K562 (cell line): ENCODE data around the gene CCNL2. TPM values are rescaled to one million over a fixed set of nuclear protein-coding genes. Genes with fewer than 3 reads are reported as not detected.

Experiments
- ASH1L ChIP-seq: fragments of 450-650 bp; IDR thresholded peaks from 2 replicates; pipeline ENCODE4 v1.6.1; 2018; ENCODE audit warnings: borderline replicate concordance, mild to moderate bottlenecking, low read depth; ENCODE audit not compliant: partially characterized antibody
- CEBPG ChIP-seq, 3 experiments: fragments of 200-800 bp in 1 of 3; sonication (Bioruptor generic) in 1 of 3; sonication (generic) in 1 of 3; formaldehyde crosslinking in 1 of 3; IDR thresholded peaks in 2 of 3; conservative IDR thresholded peaks in 1 of 3; 2 replicates each; pipeline versions ENCODE4 v1.6.1 to v1.8.0; 2016 to 2022; ENCODE audit warnings: missing compliant biosample characterization in 2 of 3, missing genetic modification characterization in 2 of 3, mild to moderate bottlenecking in 1 of 3, missing genetic modification reagents in 1 of 3
- GATAD2B ChIP-seq: fragments of 450-650 bp; IDR thresholded peaks from 2 replicates; pipeline ENCODE4 v1.6.1; 2017; ENCODE audit warnings: mild to moderate bottlenecking, borderline replicate concordance
- JUNB ChIP-seq: fragments of 450-650 bp; formaldehyde crosslinking; conservative IDR thresholded peaks from 2 replicates; pipeline ENCODE4 v1.4.0; 2020; ENCODE audit warnings: mild to moderate bottlenecking
- KLF1 ChIP-seq: fragments of 450-650 bp; IDR thresholded peaks from 2 replicates; pipeline ENCODE4 v1.6.1; 2016; ENCODE audit warnings: missing genetic modification characterization, missing compliant biosample characterization
- NUFIP1 ChIP-seq: fragments of 450-650 bp; IDR thresholded peaks from 2 replicates; pipeline ENCODE4 v1.6.1; 2018; ENCODE audit not compliant: partially characterized antibody
- PHTF2 ChIP-seq: fragments of 250-450 bp; sonication (Bioruptor Pico); IDR thresholded peaks from 2 replicates; pipeline ENCODE4 v1.5.0; 2021; ENCODE audit warnings: mild to moderate bottlenecking
- SIN3A ChIP-seq, 2 experiments: fragments of 150-350 bp in 1 of 2; IDR thresholded peaks; 2 replicates each; pipeline ENCODE4 v1.6.1; 2011 to 2016; ENCODE audit warnings: borderline replicate concordance in 2 of 2, low read depth in 2 of 2, low read length in 2 of 2, mild to moderate bottlenecking in 2 of 2, moderate library complexity in 2 of 2; ENCODE audit not compliant: control insufficient read depth in 1 of 2
- SRF ChIP-seq, 2 experiments: fragments of 250-450, 450-650 bp in 1 of 2; sonication (Bioruptor Pico) in 1 of 2; sonication (generic) in 1 of 2; formaldehyde crosslinking; IDR thresholded peaks; 2 replicates each; pipeline versions ENCODE4 v1.5.0 to v1.5.1; 2020 to 2022; ENCODE audit warnings: mild to moderate bottlenecking in 1 of 2, missing genetic modification reagents in 1 of 2
- TBL1XR1 ChIP-seq, 2 experiments: IDR thresholded peaks; 2 replicates each; pipeline ENCODE4 v1.6.1; 2012; ENCODE audit warnings: improper control_type of control experiment in 2 of 2, low read length in 2 of 2, mild to moderate bottlenecking in 1 of 2
- polyA plus RNA-seq, 8 experiments: library from polyadenylated mRNA; depleted of rRNA in 4 of 8; stranded (reverse) in 5 of 8; unstranded in 3 of 8; fragments of >200 nt; fragmentation: Nextera tagmentation in 2 of 8; fragmentation: Illumina TruSeq in 1 of 8; extraction: Ambion mirVana in 2 of 8; extraction: Trizol in 1 of 8; gene quantifications; 2 replicates each; pipeline versions ENCODE4 v1.2.1 to v1.2.3, GENCODE V29; 2011 to 2014; ENCODE audit warnings: inconsistent platforms in 1 of 8, missing spikeins in 1 of 8
- total RNA-seq, 7 experiments: library from RNA; depleted of rRNA in 6 of 7; stranded (reverse); fragments of >200 nt in 6 of 7; fragmentation: Illumina TruSeq in 2 of 7; extraction: Trizol in 2 of 7; gene quantifications; 2 replicates each; pipeline versions ENCODE4 v1.2.1 to v1.2.3, GENCODE V29; 2011 to 2021; ENCODE audit warnings: low replicate concordance in 1 of 7
- TF ChIP-seq, protein P1 (sequence below): sonication (generic); formaldehyde crosslinking; IDR thresholded peaks from 2 replicates; pipeline ENCODE4 v1.8.1; 2022; ENCODE audit warnings: missing genetic modification reagents
- TF ChIP-seq, protein P2 (sequence below): fragments of 450-650 bp; formaldehyde crosslinking; IDR thresholded peaks from 2 replicates; pipeline ENCODE4 v1.4.0; 2020; ENCODE audit warnings: mild to moderate bottlenecking, mixed read lengths
- TF ChIP-seq, protein P3 (sequence below): fragments of 450-650 bp; IDR thresholded peaks from 2 replicates; pipeline ENCODE4 v1.7.1; 2018; ENCODE audit warnings: mild to moderate bottlenecking, low read depth; ENCODE audit not compliant: partially characterized antibody
- TF ChIP-seq, protein P4 (sequence below): fragments of 150-350 bp; IDR thresholded peaks from 2 replicates; pipeline ENCODE4 v1.6.1; 2014; ENCODE audit warnings: low read depth, mild to moderate bottlenecking, low read length, borderline replicate concordance

CCNL2 gene
- total and polyA plus RNA-seq, 9 of the 15 experiments (the other 6 are each of a cell fraction or from before 2014, with no cell fraction given) = 2.8 to 287 (median 94.5) TPM

DNA sequence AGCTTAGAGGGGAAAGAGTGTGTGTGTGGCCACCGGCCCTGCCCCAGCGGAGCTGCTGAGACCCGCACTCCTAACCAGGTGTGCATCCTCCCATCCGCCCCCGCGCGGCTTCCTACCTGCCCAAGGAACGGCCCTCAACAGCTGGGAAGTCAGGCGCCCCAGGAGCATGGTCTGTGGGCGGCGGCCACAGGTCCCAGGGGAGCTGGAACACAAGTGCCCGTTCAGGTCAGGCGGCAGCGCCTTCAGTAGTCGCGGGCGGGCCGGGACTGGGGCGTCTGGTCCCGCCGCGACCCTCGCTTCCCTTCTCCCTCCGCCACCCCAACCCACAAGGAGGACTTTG is 24.6 kb downstream of the CCNL2 start (continued):
- TF ChIP-seq, protein P1, sequence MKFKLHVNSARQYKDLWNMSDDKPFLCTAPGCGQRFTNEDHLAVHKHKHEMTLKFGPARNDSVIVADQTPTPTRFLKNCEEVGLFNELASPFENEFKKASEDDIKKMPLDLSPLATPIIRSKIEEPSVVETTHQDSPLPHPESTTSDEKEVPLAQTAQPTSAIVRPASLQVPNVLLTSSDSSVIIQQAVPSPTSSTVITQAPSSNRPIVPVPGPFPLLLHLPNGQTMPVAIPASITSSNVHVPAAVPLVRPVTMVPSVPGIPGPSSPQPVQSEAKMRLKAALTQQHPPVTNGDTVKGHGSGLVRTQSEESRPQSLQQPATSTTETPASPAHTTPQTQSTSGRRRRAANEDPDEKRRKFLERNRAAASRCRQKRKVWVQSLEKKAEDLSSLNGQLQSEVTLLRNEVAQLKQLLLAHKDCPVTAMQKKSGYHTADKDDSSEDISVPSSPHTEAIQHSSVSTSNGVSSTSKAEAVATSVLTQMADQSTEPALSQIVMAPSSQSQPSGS = no peak
- TF ChIP-seq, protein P2, sequence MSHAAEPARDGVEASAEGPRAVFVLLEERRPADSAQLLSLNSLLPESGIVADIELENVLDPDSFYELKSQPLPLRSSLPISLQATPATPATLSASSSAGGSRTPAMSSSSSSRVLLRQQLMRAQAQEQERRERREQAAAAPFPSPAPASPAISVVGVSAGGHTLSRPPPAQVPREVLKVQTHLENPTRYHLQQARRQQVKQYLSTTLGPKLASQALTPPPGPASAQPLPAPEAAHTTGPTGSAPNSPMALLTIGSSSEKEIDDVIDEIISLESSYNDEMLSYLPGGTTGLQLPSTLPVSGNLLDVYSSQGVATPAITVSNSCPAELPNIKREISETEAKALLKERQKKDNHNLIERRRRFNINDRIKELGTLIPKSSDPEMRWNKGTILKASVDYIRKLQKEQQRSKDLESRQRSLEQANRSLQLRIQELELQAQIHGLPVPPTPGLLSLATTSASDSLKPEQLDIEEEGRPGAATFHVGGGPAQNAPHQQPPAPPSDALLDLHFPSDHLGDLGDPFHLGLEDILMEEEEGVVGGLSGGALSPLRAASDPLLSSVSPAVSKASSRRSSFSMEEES (CRISPR knock-in tag) = no peak
- TF ChIP-seq, protein P3, sequence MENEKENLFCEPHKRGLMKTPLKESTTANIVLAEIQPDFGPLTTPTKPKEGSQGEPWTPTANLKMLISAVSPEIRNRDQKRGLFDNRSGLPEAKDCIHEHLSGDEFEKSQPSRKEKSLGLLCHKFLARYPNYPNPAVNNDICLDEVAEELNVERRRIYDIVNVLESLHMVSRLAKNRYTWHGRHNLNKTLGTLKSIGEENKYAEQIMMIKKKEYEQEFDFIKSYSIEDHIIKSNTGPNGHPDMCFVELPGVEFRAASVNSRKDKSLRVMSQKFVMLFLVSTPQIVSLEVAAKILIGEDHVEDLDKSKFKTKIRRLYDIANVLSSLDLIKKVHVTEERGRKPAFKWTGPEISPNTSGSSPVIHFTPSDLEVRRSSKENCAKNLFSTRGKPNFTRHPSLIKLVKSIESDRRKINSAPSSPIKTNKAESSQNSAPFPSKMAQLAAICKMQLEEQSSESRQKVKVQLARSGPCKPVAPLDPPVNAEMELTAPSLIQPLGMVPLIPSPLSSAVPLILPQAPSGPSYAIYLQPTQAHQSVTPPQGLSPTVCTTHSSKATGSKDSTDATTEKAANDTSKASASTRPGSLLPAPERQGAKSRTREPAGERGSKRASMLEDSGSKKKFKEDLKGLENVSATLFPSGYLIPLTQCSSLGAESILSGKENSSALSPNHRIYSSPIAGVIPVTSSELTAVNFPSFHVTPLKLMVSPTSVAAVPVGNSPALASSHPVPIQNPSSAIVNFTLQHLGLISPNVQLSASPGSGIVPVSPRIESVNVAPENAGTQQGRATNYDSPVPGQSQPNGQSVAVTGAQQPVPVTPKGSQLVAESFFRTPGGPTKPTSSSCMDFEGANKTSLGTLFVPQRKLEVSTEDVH = no peak
- TF ChIP-seq TBL1XR1 (IDR thresholded peaks at IDR 0.05; ENCODE audit: low read length in 2 of 2) (no peak), SRF (CRISPR knock-in tag; IDR thresholded peaks at IDR 0.05) (no peak), JUNB (no peak), KLF1 (tag) (no peak), ASH1L (no peak), SIN3A (IDR thresholded peaks at IDR 0.05; ENCODE audit: borderline replicate concordance in 2 of 2, control insufficient read depth in 1 of 2, low read depth in 2 of 2, low read length in 2 of 2) (peak in 1 of 2 experiments; percentile 79; a peak in 1 of 4 replicates), CEBPG (CRISPR knock-in tag; IDR thresholded peaks at IDR 0.05) (no peak), CEBPG (tag; conservative IDR thresholded peaks at IDR 0.05 in 1 of 2, IDR thresholded peaks at IDR 0.05 in 1 of 2) (no peak), NUFIP1 (no peak), PHTF2 (CRISPR knock-in tag) (no peak), GATAD2B (no peak)
- TF ChIP-seq, protein P4, sequence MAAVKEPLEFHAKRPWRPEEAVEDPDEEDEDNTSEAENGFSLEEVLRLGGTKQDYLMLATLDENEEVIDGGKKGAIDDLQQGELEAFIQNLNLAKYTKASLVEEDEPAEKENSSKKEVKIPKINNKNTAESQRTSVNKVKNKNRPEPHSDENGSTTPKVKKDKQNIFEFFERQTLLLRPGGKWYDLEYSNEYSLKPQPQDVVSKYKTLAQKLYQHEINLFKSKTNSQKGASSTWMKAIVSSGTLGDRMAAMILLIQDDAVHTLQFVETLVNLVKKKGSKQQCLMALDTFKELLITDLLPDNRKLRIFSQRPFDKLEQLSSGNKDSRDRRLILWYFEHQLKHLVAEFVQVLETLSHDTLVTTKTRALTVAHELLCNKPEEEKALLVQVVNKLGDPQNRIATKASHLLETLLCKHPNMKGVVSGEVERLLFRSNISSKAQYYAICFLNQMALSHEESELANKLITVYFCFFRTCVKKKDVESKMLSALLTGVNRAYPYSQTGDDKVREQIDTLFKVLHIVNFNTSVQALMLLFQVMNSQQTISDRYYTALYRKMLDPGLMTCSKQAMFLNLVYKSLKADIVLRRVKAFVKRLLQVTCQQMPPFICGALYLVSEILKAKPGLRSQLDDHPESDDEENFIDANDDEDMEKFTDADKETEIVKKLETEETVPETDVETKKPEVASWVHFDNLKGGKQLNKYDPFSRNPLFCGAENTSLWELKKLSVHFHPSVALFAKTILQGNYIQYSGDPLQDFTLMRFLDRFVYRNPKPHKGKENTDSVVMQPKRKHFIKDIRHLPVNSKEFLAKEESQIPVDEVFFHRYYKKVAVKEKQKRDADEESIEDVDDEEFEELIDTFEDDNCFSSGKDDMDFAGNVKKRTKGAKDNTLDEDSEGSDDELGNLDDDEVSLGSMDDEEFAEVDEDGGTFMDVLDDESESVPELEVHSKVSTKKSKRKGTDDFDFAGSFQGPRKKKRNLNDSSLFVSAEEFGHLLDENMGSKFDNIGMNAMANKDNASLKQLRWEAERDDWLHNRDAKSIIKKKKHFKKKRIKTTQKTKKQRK = no peak
